Activated T-cell treated with anti-CD3 and anti-CD28 coated beads, Interleukin-2, amount 50 U/mL, for 1 hour (primary cell): Measurements from ENCODE around the gene GCLC.

Source experiments
- DNase-seq: peaks from one replicate; pipeline ENCODE4 v3.0.0-alpha.2; 2020

Gene GCLC

DNA sequence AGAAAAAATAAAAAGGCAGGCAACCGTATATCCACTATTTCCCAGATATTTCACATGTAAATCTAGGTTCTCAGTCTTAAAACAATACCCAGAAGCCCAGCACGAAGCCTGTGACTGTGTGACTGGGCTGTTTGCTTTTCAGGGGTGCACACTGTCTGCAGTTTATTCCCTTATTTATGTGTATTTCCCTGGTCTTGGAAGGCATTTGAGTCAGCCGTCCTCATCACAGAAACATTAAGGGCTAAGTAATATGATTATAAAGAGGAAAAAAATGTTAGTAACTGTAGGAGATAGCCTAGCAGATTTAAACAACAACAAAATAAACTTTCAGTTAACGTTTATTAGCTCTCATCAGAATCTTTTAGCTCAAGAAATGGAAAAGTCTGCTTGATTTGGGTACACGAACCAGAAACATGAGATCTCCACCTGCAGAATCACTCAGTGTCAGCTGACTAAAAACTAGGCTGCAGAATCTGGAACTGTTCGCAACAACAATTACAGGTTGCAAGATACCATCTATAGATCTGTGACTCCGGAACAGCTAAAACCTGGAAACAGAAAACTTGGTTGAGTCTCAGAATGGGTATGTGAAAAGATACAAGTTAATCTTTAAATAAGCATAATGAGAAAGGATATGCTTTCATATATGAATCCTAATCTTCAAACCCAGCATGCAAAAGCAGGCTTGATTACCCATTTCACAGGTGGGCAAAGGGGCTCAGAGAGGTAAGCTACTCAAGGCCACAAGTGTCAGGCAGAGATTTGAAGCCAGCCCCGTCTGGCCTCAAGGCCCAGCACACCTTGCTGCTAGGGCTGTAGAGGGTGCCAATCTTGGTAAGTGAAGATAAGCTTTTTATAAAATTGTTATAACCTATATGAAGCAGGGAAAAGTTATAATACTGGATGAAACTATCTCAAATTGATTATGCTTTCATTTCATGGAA is 21.1 kb downstream of the GCLC start:
- no peak for DNase-seq

DNA sequence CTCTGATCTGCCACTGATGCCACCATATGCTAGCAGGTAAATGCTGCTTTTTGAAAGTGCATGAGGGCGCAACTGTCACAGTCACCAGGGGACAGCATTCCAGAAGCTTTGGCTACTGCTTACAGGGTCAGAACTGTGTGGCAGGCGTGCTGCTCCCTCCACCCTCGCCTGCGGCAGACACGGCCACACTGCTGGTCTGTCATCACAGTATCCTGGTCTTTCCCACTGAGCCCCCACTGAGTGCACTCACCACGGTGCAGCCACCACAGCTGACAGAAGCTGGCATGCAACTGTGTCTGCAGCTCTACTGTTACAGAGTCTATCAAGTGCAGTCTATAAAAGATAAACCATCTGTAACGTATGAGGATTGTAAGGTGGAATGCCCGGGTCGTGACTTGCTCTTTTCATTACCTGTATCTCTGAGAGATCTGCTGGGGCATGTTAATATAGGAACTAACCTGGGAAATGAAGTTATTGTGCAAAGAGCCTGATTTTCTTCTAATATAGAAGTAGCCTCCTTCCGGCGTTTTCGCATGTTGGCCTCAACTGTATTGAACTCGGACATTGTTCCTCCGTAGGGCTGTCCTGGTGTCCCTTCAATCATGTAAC is 24.5 kb downstream of the GCLC start:
- no peak for DNase-seq

- DNase-seq, result no peak
Measured at GRCh38 chr6:53518862-53519261, 26.0 kb downstream of the GCLC start.

GRCh38 chr6:53517021-53517420 is 27.9 kb downstream of the GCLC start:
- DNase-seq, result no peak

GRCh38 chr6:53514677-53515076 is 30.2 kb downstream of the GCLC start:
- no peak for DNase-seq

- no peak for DNase-seq
Measured at GRCh38 chr6:53513519-53513966, 31.4 kb downstream of the GCLC start.

GRCh38 chr6:53513056-53513455 is 31.8 kb downstream of the GCLC start:
- DNase-seq, result no peak

DNA sequence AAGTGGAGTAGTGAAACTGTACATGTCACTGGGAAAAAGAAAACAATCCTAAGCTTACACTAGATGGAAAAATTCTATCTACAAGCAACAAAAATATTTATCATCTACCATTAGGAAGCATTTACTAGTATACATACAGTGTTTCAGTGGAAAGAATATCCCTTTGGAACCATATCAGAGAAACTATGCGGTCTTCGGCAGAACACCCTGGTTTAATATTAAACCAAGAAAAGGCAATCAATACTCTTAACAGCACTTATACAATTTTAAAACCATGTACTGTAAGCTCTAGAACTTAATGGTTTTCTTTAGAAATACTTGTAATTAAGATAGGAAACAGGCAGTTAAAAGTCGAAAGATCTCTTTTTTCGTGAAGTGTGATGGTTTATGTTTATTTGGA is 32.3 kb downstream of the GCLC start:
- DNase-seq, result no peak

DNA sequence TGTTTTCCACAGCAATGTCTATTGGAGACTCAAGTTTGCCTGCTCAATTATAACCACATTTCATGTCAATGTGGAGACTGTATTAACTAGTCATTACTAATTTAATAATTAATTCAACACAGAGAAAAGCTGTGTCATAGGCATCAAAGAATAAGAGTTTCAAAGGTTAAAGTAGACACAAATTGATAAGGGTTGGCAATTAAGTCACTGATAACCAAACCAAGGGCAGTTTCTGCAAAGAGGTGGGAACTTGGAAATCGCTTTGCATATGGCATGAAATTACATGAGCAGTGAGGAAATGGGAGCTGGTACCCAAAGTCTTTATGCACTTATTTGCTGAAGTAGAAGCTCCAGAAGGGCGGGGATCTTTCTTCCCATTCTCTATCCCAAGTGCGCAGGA is 34.2 kb downstream of the GCLC start:
- no peak for DNase-seq

DNA sequence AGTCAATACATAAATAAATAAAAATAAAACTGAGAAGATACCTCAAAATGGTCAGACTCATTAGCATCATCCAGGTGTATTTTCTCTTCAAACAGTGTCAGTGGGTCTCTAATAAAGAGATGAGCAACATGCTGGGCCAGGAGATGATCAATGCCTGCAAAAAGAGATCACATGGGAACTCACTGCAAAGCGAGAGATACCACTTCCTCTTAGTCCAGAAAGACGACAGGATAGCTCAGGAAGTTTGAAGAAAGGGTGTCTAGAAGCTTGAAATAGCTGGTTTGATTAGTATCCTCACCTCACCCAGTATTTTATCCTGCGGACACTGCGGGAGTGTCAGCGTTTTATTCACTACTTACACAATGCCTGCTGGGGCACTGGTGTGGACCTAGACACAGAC is 38.0 kb downstream of the GCLC start:
- DNase-seq, result no peak

GRCh38 chr6:53504512-53504911 is 40.4 kb downstream of the GCLC start:
- DNase-seq, result no peak

DNA sequence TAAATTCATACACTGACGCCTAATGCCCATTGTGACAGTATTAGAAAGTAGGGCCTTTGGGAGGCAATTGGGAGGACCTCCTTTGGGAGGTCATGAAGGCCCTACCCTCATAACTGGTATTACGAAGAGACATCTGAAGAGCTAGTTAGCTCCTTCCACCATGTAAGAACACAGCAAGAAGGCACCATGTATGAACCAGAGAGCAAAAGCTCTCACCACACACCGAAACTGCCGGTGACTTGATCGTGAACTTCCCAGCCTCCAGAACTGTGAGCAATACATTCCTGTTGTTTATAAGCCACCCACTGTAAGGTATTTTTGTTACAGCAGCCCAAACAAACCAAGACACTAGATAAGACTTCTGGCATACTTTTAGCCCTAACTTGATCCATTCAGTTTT is 41.8 kb downstream of the GCLC start:
- no peak for DNase-seq

DNA sequence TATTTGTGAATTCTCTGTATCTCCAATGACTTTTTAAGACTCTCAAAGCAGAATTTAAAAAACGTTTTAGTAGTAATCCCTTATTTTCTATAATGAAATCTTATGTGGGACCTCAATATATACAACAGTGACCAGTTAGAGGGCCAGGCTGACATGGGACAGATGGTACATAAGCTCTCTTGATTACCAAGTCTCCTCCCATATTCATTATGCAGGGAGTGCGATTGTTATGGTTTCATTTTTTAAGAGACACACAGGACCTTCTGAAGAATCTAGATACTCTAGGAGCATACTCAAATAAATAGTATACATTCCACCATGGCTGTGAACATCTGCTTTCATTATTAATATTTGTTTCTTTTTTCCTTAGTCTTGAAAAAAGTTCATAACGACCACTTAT is 43.5 kb downstream of the GCLC start:
- no peak for DNase-seq

GRCh38 chr6:53500095-53500494 is 44.8 kb downstream of the GCLC start:
- no peak for DNase-seq

DNA sequence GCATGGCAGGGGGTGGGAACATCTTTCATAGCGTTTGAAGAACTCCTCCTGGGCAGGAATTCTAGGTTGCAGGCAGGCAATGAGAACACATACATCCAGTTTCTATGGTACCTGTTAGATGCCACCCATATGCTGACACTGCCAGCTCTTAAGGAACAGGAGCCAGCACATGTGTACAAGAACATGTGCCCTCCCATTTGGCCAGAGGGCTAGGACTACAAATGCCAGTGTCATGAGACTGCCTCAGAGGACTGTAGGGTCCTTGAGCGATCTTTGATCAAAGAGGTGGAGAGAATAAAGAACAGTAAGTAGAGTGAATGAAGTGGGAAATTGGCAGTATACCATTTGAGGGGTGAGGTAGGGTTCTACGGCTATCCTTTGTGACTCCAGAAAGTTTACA is 45.8 kb downstream of the GCLC start:
- no peak for DNase-seq

DNA sequence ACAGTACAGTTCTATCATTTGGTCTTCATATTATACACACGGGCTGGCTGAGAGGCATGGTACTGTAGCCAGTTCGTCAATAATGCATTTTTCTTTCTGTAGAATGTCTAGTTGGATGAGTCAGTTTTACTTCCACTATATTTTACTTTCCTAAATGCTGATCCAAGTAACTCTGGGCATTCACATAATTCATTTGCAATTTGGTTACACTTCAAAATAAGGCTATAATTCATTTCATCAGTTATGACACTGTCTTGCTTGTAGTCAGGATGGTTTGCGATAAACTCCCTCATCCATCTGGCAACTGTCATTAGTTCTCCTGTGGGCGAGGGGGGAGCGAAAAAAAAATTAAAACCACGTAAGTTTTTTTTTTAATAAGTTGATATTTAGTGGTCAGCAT is 46.3 kb downstream of the GCLC start:
- DNase-seq, result no peak

DNA sequence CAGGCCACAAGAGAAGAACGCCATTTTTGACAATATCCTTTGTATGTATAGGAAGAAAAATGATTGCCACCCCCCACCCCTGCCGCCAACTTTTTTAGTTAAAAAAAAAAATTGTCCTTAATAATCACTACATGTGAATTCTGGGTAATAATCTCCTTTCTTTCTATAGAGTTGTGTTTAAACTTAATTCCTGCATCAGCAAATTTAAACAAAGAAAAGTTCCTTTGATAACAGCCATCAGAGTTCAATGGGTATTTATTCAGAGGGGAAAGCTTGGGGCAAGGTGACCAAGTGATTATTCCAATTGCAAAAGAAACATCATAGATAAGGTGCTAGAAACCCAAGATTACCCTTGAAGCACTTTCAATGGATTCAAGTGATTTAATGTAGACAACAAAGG is 47.0 kb downstream of the GCLC start:
- no peak for DNase-seq

GRCh38 chr6:53496797-53497375 is 48.0 kb downstream of the GCLC start:
- no peak for DNase-seq

DNA sequence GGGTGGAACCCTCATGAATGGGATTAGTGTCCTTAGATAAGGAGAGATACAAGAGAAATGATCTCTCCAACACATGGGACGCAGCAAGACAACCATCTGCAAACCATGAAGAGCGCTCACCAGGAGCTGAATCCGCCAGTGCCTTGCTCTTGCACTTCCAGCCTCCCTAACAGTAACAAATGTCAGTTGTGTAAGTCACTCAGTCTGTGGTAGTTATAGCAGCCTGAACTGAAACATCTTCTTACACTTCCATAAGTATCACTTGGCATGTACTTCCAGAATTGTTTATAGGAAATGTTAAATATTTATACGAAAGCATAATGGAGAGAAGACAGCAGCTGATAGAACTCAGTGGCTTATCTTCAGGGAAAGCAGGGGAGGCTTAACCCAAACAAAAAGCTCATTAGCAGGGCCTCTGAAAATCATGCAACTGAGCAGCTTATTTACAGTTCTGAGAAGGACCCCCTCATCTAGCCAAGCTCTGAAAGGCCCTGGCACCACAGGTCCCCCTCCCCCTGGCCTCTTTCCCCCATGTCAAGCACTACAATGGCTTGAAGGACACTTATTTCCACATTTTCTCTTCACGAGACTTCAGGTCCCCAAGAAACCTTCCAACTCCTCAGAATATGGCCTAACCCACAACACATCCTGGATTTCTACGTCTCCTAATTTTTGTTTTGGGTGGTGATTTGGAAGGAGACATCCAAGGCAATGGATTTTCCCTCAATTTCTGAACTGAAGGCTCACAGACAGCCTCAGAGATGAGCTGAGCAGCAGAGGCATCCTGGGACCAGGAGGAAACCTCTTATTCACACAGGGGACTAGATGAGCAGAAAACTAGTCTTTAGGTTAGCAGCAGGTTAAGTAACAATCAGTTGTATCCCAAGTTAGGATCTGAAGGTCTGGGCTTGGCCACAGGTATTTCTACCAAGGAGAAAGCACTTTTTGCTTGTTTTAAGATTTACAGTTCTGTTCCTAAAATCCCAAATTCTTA is 49.1 kb downstream of the GCLC start:
- no peak for DNase-seq

DNA sequence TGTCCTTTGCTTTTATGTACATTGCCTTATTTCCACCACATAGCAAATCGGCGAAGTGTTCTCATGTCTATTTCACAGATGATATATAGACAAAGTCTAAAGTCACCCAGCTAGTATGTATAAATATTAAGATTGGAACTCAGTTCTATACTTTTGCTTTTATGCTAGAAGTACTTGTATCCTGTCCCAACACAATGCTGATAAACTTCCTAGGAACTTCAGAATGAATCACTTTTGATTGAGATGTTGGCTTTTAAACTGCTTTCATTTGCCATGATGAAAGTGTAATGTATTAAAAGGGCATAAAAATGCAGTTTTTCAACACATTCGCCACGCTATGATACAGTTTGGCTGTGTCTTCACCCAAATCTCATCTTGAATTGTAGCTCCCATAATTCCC is 50.8 kb downstream of the GCLC start:
- DNase-seq, result no peak

DNA sequence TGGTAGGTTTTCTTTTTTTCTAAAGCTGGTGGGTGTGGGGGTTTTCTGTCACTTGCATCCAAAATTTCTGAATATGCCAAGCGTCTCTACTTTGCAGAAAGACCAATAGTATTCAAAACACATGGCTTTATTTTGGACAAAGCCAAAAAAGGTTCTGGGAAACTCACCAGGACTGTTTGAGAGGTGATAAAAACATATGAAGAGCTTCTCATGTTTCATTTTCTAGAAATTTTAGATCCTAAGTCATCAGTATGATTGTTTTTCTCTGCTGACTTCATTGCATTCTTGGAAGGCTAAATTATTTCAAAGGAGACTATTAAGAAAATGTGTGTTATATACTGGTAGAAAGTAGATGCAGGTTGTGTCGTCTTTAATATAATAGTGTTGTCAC is 51.3 kb downstream of the GCLC start:
- no peak for DNase-seq

- DNase-seq, result no peak
Measured at GRCh38 chr6:53492860-53493634, 51.9 kb downstream of the GCLC start.
